ENCODE measurements around the gene RAD50. TPM values are rescaled to one million over a fixed set of nuclear protein-coding genes. Genes with fewer than 3 reads are reported as not detected.
"Not testable (repeated sequence)": the region's sequence is repeated elsewhere in the genome, so short reads cannot be mapped to it uniquely, and the experiment has no call there.

The RAD50 gene
- total RNA-seq, 1 experiment from 2014 or later: 16.5 TPM

DNA sequence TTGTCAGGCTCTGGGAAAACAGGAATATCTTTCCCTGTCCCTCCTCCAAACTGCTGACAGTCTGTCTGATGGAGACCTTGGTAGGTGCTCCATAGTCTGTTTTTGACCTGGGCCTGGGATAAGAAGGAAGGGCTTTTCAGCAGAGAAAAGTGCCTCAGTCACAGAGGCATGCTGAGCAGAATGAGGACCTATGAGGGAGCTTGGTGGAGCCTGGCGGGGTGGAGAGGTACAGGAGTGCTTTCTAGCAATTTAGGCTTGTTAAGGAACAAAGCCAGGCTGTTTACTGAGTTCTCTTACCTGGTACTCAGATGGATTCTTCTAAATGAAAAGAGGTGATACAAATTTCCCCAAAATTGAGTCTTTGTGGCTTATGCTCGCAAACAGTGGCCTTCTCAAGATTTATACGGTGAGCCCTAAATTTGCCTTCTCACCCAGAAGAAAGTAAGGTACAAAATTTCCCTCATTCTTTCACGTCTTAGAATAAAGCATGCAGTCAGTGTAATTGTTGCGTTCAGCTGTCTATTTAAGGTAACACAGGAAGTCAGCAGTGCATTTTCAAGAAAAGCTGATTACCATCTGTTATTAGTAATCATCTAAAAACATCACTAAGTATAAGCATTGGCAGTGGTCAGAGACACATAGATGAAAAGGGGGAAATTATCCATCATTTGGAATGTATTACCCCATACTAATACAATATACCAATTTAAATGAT lies 72.6 kb downstream of the RAD50 start:
- no peak for DNase-seq (ENCODE audit: low read depth)

DNA sequence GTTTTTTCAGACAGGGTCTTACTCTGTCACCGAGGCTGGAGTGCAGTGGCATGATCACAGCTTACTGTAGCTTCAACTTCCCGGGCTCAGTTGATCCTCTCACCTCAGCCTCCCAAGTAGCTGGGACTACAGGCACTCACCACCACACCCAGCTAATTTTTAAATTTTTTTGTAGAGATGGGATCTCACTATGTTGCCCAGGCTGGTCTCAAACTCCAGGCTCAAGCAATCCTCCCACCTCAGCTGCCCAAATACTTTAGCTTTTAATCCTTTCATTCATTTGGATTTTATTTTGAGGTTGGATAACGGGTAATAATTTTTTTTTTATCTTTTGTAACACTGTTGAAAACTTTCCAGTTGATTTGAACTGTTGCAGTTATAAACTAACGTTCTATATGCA lies 76.8 kb downstream of the RAD50 start:
- DNase-seq (ENCODE audit: low read depth): not testable (repeated sequence)

GRCh38 chr5:132635873-132636272 lies 79.1 kb downstream of the RAD50 start:
- no peak for DNase-seq (ENCODE audit: low read depth)

GRCh38 chr5:132637241-132637640 lies 80.5 kb downstream of the RAD50 start:
- no peak for DNase-seq (ENCODE audit: low read depth)

DNA sequence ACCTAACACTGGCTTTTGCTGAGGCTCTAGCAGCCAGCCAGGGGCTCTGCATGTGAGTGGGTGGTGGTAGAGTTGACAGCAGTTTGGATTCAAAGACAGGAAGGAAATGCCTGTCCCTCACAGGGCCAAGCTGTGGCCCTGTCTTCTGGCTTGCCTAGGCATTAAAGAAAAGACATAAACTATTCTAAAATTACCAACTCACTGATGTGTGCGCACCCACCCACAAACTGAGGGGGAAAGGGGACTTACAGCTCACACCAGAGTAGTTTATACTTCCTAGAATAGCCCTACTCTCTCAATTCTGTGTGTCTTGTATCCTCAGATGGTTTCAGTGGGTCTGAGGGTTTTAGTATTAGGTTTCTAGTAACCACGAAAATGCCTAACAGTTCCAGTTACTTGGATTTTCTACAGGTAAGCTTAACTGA lies 82.9 kb downstream of the RAD50 start:
- DNase-seq (ENCODE audit: low read depth): no peak

- DNase-seq (ENCODE audit: low read depth): no peak
Measured at GRCh38 chr5:132640613-132641012, 83.8 kb downstream of the RAD50 start.

- no peak for DNase-seq (ENCODE audit: low read depth)
Measured at GRCh38 chr5:132641241-132641723, 84.5 kb downstream of the RAD50 start.

GRCh38 chr5:132641841-132642240 lies 85.1 kb downstream of the RAD50 start:
- no peak for DNase-seq (ENCODE audit: low read depth)

- DNase-seq (ENCODE audit: low read depth): no peak
Measured at GRCh38 chr5:132644177-132644576, 87.4 kb downstream of the RAD50 start.

DNA sequence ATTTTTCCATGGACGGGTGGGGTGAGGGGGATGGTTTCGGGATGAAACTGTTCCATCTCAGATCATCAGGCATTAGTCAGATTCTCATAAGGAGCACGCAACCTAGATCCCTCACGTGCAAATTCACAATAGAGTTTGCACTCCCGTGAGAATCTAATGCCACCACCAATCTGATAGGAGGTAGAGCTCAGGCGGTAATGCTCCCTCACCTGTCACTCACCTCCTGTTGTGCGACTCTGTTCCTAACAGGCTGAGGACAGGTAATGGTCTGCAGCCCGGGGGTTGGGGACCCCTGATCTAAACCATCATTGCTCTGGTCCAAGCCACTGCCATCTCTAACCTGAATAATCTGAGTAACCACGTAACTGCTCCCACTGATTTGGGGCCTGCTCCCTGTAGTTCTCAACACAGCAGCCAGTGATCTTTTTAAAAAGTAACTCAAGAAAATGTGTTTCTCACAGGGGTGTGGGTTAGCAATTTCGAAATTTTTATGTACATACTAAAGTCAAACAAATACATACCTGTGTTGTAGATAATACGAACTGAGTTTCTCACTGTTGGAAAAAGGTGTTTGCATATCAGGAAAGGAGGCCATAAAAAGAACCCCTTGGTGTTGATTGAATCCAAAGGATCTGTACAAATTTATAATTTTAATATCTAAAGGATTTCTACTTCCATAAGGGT lies 89.9 kb downstream of the RAD50 start:
- no peak for DNase-seq (ENCODE audit: low read depth)

DNA sequence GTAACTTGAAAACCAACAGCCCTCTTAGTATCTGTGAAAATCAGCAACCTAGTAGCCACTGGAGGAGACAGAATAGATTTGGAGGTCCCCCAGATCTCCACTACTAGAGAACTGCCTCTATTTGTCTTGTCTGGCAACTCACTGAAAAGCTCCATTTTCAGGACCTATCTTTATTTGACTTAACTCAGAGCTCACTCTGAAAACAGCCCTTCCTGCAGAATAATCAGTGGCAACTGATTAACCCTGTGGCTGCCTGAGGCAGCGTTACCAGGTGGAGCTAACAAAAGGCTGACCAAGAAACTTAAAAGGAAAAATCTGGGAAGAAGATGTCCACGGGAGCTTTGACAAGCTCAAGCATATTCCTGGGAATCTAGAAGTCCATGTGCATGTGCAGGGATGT lies 90.7 kb downstream of the RAD50 start:
- DNase-seq (ENCODE audit: low read depth): no peak

- no peak for DNase-seq (ENCODE audit: low read depth)
Measured at GRCh38 chr5:132648355-132648754, 91.6 kb downstream of the RAD50 start.

DNA sequence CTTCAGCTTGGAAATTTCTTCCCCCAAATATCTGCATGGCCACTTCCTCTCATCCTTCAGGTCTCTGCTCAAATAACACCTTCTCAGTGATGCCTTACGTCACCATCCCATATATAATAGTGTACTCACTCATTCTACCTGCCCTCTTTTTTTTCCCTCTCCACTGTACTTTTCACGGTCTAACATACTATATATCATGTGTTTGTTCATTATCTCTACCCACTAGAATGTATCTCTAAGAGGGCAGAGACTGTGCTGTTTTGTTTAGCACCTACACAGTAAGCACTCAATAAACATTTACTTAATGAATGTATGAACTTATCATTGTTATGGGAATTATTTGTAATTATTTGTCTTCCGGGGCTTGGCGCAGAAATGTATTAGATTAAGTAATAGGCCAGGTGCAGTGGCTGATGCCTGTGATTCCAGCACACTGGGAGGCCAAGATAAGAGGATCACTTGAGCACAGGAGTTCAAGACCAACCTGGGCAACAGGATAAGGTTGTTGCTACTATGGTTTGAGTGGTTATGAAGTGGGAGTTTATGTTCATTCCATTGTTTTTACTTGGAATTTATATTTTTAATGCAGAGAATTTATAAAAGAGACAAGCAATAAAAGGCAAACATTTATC lies 95.2 kb downstream of the RAD50 start:
- DNase-seq (ENCODE audit: low read depth): no peak

GRCh38 chr5:132653716-132654115 lies 96.9 kb downstream of the RAD50 start:
- no peak for DNase-seq (ENCODE audit: low read depth)

DNA sequence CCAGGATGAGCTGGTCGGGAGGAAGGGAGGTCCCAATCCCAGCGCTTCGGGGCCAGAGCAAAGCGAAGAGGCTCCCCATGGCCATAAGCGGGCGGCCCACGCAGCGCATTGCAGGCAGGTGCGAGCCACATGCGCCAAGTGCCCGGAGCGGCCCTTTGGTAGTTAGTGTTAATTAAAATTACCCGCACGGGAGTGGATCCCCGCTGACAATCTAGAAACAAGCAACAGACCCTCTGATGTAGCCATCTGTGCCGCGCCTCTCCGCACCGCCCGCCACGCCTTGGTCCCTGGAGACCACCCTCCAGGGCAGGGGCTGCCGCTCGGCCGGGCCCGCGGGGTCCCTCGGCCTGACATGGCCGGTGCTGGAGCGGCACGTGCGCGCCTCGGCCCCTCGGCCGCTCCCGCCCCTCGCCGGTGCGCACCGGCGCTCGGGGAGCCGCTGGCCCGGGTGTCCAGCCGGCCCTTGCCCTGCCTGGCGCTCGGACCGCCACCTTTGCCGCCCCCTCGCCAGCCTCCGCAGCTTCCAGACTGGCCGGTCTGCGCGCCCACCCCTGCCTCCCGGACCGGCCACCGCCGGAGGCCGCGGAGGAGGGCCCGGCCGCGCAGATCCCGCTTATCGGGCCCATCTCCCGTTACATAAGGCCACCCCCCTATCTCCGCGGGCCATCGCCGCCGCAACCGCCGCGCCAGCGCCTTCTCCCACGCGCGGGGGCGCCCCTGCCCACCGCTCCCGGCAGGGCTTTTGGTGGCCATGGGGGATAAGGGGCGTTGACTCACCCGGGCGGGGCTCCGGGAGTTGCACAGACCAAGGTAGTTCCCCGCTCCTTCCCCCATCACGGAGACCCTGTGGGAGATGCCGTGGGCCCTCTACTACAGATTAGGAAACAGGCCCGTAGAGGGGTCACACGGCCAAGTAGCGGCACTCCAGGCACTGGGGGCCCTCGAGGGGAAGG lies 99.3 kb downstream of the RAD50 start:
- peak; percentile 55 for DNase-seq (ENCODE audit: low read depth)

GRCh38 chr5:132656774-132657355 lies 100.1 kb downstream of the RAD50 start:
- no peak for DNase-seq (ENCODE audit: low read depth)

DNA sequence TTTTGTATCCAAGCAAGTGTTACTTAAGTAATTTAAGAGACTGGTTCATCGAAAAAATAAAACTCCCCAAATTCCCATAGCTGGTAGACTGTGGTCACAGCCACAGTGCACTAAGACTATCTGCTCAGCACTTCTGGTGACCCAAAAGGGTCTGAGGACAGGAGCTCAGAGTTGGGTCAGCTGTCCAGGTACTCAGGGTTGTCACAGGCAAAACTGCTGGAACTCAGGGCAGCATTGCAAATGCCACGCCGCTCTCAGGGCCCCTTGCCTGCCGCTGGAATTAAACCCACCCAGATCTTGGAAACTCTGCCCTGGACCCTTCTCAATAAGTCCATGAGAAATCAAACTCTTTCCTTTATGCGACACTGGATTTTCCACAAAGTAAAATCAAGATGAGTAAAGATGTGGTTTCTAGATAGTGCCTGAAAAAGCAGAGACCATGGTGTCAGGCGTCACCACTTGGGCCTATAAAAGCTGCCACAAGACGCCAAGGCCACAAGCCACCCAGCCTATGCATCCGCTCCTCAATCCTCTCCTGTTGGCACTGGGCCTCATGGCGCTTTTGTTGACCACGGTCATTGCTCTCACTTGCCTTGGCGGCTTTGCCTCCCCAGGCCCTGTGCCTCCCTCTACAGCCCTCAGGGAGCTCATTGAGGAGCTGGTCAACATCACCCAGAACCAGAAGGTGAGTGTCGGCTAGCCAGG lies 101.1 kb downstream of the RAD50 start, which contains the start of gene IL13:
Gene IL13, plus strand, starts transcription at position 498 of the 705 bp plus-strand sequence. Its CDS starts 14 bp downstream, at position 512.
- DNase-seq (ENCODE audit: low read depth): no peak

GRCh38 chr5:132658381-132659302 lies 101.9 kb downstream of the RAD50 start:
- DNase-seq (ENCODE audit: low read depth): no peak
